WTC11 (cell line): ENCODE measurements around the gene TMEM94. TPM values are rescaled to one million over a fixed set of nuclear protein-coding genes. Genes with fewer than 3 reads are reported as not detected.
"Not testable (repeated sequence)": the region's sequence is repeated elsewhere in the genome, so short reads cannot be mapped to it uniquely, and the experiment has no call there.

Experiments used
- ATAC-seq: fragments of 200-7000 bp; cut with Tn5 transposase; 2 replicates; pipeline ENCODE4 v1.10.0; 2021; ENCODE audit warnings: mild to moderate bottlenecking, moderate library complexity
- CTCF ChIA-PET: fragments of 300-600 bp; sonication (Branson Sonifier 250); formaldehyde crosslinking; loops from one replicate; lab custom pipeline; 2021; ENCODE audit warnings: antibody characterized with exemption; lab: Charles Lee
- POLR2A ChIA-PET: fragments of 350-600 bp; sonication (Branson Sonifier 250); formaldehyde crosslinking; loops from one replicate; lab custom pipeline; 2021; ENCODE audit warnings: antibody characterized with exemption; lab: Charles Lee
- DNase-seq: peaks from one replicate; pipeline ENCODE4 v3.0.0; 2021; ENCODE audit warnings: low spot score
- H3K27ac Mint-ChIP-seq: 2 replicates; pipeline ENCODE4 v1.8.0; 2021; ENCODE audit warnings: mixed read lengths
- H3K27me3 Mint-ChIP-seq: 2 replicates; pipeline ENCODE4 v1.8.0; 2021; ENCODE audit warnings: low read depth, mild to moderate bottlenecking, moderate library complexity, mixed read lengths
- H3K36me3 Mint-ChIP-seq: 2 replicates; pipeline ENCODE4 v1.8.0; 2021; ENCODE audit warnings: mixed read lengths
- H3K4me1 Mint-ChIP-seq: 2 replicates; pipeline ENCODE4 v1.8.0; 2022; ENCODE audit warnings: mixed read lengths
- H3K4me3 Mint-ChIP-seq: 2 replicates; pipeline ENCODE4 v1.8.0; 2021; ENCODE audit warnings: mild to moderate bottlenecking, moderate library complexity, mixed read lengths
- H3K9me3 Mint-ChIP-seq: 2 replicates; pipeline ENCODE4 v1.8.0; 2021; ENCODE audit warnings: mixed read lengths
- CREB1 ChIP-seq: sonication (generic); formaldehyde crosslinking; IDR thresholded peaks from 2 replicates; pipeline ENCODE4 v1.8.0; 2023; ENCODE audit warnings: mild to moderate bottlenecking, missing genetic modification reagents
- ELF4 ChIP-seq: sonication (generic); formaldehyde crosslinking; IDR thresholded peaks from 2 replicates; pipeline ENCODE4 v1.8.1; 2022; ENCODE audit warnings: low read depth, mild to moderate bottlenecking, moderate library complexity, missing genetic modification reagents
- FOXK1 ChIP-seq: sonication (generic); formaldehyde crosslinking; IDR thresholded peaks from 2 replicates; pipeline ENCODE4 v1.8.0; 2022; ENCODE audit warnings: mild to moderate bottlenecking, moderate library complexity, missing genetic modification reagents
- MXD4 ChIP-seq: fragments of 250-450 bp; sonication (Bioruptor Pico); IDR thresholded peaks from 2 replicates; pipeline ENCODE4 v1.8.0; 2021; ENCODE audit warnings: mild to moderate bottlenecking, moderate library complexity, borderline replicate concordance
- MYBL2 ChIP-seq: sonication (generic); formaldehyde crosslinking; IDR thresholded peaks from 2 replicates; pipeline ENCODE4 v1.8.1; 2023; ENCODE audit warnings: mild to moderate bottlenecking, moderate library complexity, missing genetic modification reagents
- RORB ChIP-seq: fragments of 250-450 bp; sonication (Bioruptor Pico); IDR thresholded peaks from 2 replicates; pipeline ENCODE4 v1.9.0; 2021; ENCODE audit warnings: mild to moderate bottlenecking
- SMAD3 ChIP-seq: sonication (generic); formaldehyde crosslinking; IDR thresholded peaks from 2 replicates; pipeline ENCODE4 v1.8.0; 2022; ENCODE audit warnings: missing genetic modification reagents, mild to moderate bottlenecking, borderline replicate concordance
- SMAD4 ChIP-seq: sonication (generic); formaldehyde crosslinking; IDR thresholded peaks from 2 replicates; pipeline ENCODE4 v1.8.0; 2022; ENCODE audit warnings: mild to moderate bottlenecking, missing genetic modification reagents
- SP1 ChIP-seq: sonication (generic); formaldehyde crosslinking; conservative IDR thresholded peaks from 2 replicates; pipeline ENCODE4 v1.8.1; 2022; ENCODE audit warnings: missing genetic modification reagents
- ZBTB21 ChIP-seq: sonication (generic); formaldehyde crosslinking; IDR thresholded peaks from 2 replicates; pipeline ENCODE4 v1.8.1; 2023; ENCODE audit warnings: mild to moderate bottlenecking, missing genetic modification reagents, borderline replicate concordance
- ZNF138 ChIP-seq: sonication (generic); formaldehyde crosslinking; conservative IDR thresholded peaks from 2 replicates; pipeline ENCODE4 v1.8.1; 2022; ENCODE audit warnings: mild to moderate bottlenecking, moderate library complexity, missing genetic modification reagents
- ZNF512 ChIP-seq: sonication (generic); formaldehyde crosslinking; IDR thresholded peaks from 2 replicates; pipeline ENCODE4 v1.8.1; 2022; ENCODE audit warnings: missing genetic modification reagents, borderline replicate concordance
- ZNF532 ChIP-seq: fragments of 250-450 bp; sonication (Bioruptor Pico); IDR thresholded peaks from 2 replicates; pipeline ENCODE4 v1.9.0; 2021; ENCODE audit warnings: mild to moderate bottlenecking, borderline replicate concordance
- ZNF671 ChIP-seq: fragments of 250-450 bp; sonication (Bioruptor Pico); IDR thresholded peaks from 2 replicates; pipeline ENCODE4 v1.8.0; 2021; ENCODE audit warnings: mild to moderate bottlenecking
- ZSCAN18 ChIP-seq: fragments of 250-450 bp; sonication (Bioruptor Pico); IDR thresholded peaks from 2 replicates; pipeline ENCODE4 v2.1.2; 2022; ENCODE audit warnings: mild to moderate bottlenecking, moderate library complexity
- total RNA-seq: library from RNA; stranded (reverse); gene quantifications from 3 replicates; pipeline ENCODE4 v1.2.3, GENCODE V29; 2021
- TF ChIP-seq, protein P1 (sequence below): sonication (generic); formaldehyde crosslinking; IDR thresholded peaks from 2 replicates; pipeline ENCODE4 v1.8.1; 2022; ENCODE audit warnings: mild to moderate bottlenecking, missing genetic modification reagents, moderate library complexity, borderline replicate concordance

The TMEM94 gene
- total RNA-seq, 1 experiment from 2014 or later: 76.9 TPM

- CTCF ChIA-PET: interaction anchor here (1.0 to 1.7 kb wide), 3 partner anchors 23 to 205 kb away, joined by 3 to 4 read pairs (median 4); partner anchors contain the start of gene MIF4GD
- Mint-ChIP-seq H3K9me3 (no peaks in the 10 kb centered on the region), H3K4me1 (peaks cover 7% of the 10 kb centered on the region), H3K36me3 (no peaks in the 10 kb centered on the region; the same call in 1 of the 2 replicates), H3K4me3 (no peak overlapping the region), H3K27ac (no peak overlapping the region), H3K27me3 (no peaks in the 10 kb centered on the region)
- TF ChIP-seq ELF4 (CRISPR knock-in tag) (no peak), SMAD4 (CRISPR knock-in tag) (no peak), SMAD3 (CRISPR knock-in tag) (no peak)
- DNase-seq (no peak), ATAC-seq (no peak)
- POLR2A ChIA-PET: no interaction called here
Observed at GRCh38 chr17:75475851-75476250, 19.4 kb downstream of the TMEM94 start.

DNA sequence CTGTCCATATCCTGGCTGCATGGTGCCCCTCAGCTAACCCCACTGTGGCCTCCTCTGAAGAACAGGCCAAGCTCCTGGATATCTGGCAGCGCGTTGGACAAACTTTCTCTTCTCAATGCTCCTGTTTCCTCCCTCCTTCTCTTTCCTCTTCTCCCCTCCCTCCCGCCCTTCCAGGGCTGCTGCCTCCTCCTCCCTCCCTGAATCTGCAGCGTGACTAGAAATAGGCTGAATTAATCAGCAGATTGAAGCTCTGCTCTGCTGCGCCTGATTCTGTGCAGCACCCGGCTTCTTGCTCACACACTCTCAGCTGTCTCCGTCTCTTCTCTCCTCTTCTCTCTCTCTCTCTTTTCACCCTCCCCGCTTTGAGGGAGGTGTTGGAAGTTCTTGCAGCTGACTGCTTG lies 19.8 kb downstream of the TMEM94 start:
- no peak for DNase-seq
- H3K27me3 Mint-ChIP-seq: no peaks in the 10 kb centered on the region
- POLR2A ChIA-PET: no interaction called here
- H3K4me1 Mint-ChIP-seq: peaks cover 7% of the 10 kb centered on the region
- CTCF ChIA-PET: interaction anchor here (1.0 to 1.7 kb wide), 3 partner anchors 23 to 205 kb away, joined by 3 to 4 read pairs (median 4); partner anchors contain the start of gene MIF4GD
- no peak for ATAC-seq
- H3K4me3 Mint-ChIP-seq: no peak overlapping the region
- peak overlapping the region; percentile 8; the same call in 1 of the 2 replicates for H3K27ac Mint-ChIP-seq
- no peak for TF ChIP-seq ZSCAN18 (CRISPR knock-in tag)
- TF ChIP-seq, protein P1, sequence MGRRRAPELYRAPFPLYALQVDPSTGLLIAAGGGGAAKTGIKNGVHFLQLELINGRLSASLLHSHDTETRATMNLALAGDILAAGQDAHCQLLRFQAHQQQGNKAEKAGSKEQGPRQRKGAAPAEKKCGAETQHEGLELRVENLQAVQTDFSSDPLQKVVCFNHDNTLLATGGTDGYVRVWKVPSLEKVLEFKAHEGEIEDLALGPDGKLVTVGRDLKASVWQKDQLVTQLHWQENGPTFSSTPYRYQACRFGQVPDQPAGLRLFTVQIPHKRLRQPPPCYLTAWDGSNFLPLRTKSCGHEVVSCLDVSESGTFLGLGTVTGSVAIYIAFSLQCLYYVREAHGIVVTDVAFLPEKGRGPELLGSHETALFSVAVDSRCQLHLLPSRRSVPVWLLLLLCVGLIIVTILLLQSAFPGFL (CRISPR knock-in tag): no peak
- no peak for TF ChIP-seq SP1 (CRISPR knock-in tag)
- no peaks in the 10 kb centered on the region; the same call in 1 of the 2 replicates for H3K36me3 Mint-ChIP-seq
- H3K9me3 Mint-ChIP-seq: no peaks in the 10 kb centered on the region

DNA sequence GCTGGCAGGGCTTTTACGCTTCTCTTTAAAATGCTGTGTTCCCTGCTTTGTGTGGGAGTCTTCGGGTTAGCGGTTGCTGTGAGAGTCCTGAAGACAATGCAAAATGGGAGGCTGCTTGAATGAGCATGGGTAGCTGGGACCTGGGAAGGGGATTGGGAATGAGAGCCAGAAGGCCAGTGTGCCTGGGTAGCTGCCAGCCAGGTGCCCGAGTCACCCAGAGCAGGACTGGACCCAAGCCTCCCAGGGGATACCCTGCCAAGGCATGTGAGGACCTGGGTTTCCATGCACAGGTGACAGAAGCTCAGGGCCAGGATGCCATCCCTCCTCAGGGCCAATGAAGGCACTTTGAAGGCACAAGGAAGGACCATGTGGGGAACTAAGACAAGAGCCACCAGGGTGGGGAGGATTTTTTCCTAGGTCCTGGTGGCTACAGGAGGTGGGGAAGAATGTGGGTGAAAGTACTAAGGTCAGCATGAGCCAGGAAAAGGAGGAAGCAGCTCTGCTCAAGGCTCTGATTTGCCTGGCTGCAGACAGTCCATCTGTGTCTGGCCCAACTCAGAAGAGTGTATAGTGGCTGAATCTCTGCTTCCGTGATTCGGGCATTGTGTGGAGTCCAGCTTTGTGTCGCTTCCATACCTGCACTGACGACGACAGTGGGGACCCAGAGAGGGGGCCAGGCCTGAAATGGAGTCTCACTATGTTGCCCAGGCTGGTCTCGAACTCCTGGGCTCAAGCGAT lies 20.5 kb downstream of the TMEM94 start:
- peak overlapping the region; percentile 8; the same call in 1 of the 2 replicates for H3K27ac Mint-ChIP-seq
- H3K4me3 Mint-ChIP-seq: no peak overlapping the region
- no peaks in the 10 kb centered on the region for H3K9me3 Mint-ChIP-seq
- TF ChIP-seq SP1 (CRISPR knock-in tag): no peak
- TF ChIP-seq ZNF671 (CRISPR knock-in tag): no peak
- no peak for TF ChIP-seq CREB1 (CRISPR knock-in tag)
- no peak for TF ChIP-seq FOXK1 (CRISPR knock-in tag)
- TF ChIP-seq ZBTB21 (CRISPR knock-in tag): no peak
- no peak for TF ChIP-seq MYBL2
- TF ChIP-seq RORB (CRISPR knock-in tag): no peak
- no peak for TF ChIP-seq ZNF532
- TF ChIP-seq MXD4 (CRISPR knock-in tag): no peak
- TF ChIP-seq ZNF138 (CRISPR knock-in tag): no peak
- TF ChIP-seq ZNF512: no peak
- TF ChIP-seq, all 79 proteins: peak for 0
- Mint-ChIP-seq H3K36me3 (no peaks in the 10 kb centered on the region; the same call in 1 of the 2 replicates), H3K4me1 (peaks cover 7% of the 10 kb centered on the region), H3K27me3 (no peaks in the 10 kb centered on the region)
- ChIA-PET POLR2A (no interaction called here), CTCF (interaction anchor here (0.8 to 1.7 kb wide), 5 partner anchors 22 to 206 kb away, joined by 3 to 6 read pairs (median 4); partner anchors contain the start of gene MIF4GD)
- DNase-seq (no peak), ATAC-seq (no peak)

DNA sequence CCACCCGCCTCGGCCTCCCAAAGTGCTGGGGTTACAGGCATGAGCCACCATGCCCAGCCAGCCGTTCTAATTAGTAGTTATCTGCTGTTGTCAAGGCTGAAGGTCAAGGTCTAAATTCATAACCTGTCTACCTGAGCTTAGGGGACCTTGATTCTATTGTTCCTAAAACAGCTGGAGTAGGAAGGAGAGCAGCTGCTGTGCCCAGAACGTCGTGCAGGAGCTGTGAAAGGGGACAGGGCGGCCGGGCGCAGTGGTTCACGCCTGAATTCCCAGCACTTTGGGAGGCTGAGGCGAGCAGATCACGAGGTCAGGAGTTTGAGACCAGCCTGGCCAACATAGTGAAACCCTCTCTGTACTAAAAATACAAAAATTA lies 21.0 kb downstream of the TMEM94 start:
- DNase-seq, H3K9me3 Mint-ChIP-seq, H3K27me3 Mint-ChIP-seq, POLR2A ChIA-PET, H3K4me1 Mint-ChIP-seq, H3K36me3 Mint-ChIP-seq, ATAC-seq, H3K4me3 Mint-ChIP-seq: not testable (repeated sequence)
- CTCF ChIA-PET: interaction anchor here (0.8 to 1.3 kb wide), 3 partner anchors 65 to 207 kb away, joined by 3 to 6 read pairs (median 4); partner anchors contain the start of gene MIF4GD
- H3K27ac Mint-ChIP-seq: 0 out of 2 replicates have a peak overlapping the region, but pooled peaks have one; percentile 58
